Mammary epithelial cell (primary cell): ENCODE measurements around the gene IL11RA.

Experiments
- CTCF ChIP-seq, 2 donors: IDR thresholded peaks in 1 of 2; conservative IDR thresholded peaks in 1 of 2; 2 replicates each; pipeline ENCODE4 v1.5.1; 2011 to 2012; ENCODE audit warnings: inconsistent platforms in 2 of 2, low read length in 2 of 2, mild to moderate bottlenecking in 2 of 2, control low read depth in 1 of 2, low read depth in 1 of 2; ENCODE audit not compliant: insufficient read depth in 1 of 2; ENCODE audit errors: extremely low read depth in 1 of 2
- EZH2 ChIP-seq: IDR thresholded peaks from 2 replicates; pipeline ENCODE4 v1.6.1; 2012; ENCODE audit warnings: low read length, inconsistent platforms, borderline replicate concordance

DNA sequence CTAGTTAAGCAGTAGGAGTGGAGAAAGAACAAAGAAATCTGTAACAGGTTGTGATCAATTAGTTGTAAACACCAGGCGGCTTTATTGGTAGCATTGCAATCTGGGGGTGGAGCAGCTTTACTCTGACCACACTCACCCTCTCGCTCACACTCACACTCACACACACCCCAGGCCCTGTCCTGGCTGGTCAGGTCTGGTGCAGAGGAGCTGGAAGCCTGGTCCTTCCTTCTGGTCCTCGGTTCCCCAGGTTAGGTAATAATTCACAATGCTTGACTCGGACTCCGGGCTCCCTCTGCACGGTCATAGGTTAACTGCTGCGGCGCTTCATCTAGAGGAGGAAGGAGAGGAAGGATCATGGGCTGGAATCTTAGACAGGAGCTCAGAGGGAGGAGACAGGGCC, 37.5 kb downstream of the IL11RA start:
- TF ChIP-seq CTCF (conservative IDR thresholded peaks at IDR 0.05 in 1 of 2, IDR thresholded peaks at IDR 0.05 in 1 of 2; ENCODE audit: extremely low read depth in 1 of 2, insufficient read depth in 1 of 2, low read depth in 1 of 2, low read length in 2 of 2) (no peak), EZH2 (no peak)
